H1 (cell line): ENCODE results near the gene LRRC55. TPM values are rescaled to one million over a fixed set of nuclear protein-coding genes. Genes with fewer than 3 reads are reported as not detected.

ENCODE experiments used
- CEBPB ChIP-seq: IDR thresholded peaks from 2 replicates; pipeline ENCODE4 v1.6.1; 2012; ENCODE audit warnings: low read depth, low read length
- CHD7 ChIP-seq: fragments of 300-600 bp; sonication (generic); IDR thresholded peaks from 2 replicates; pipeline ENCODE4 v1.7.1; 2012; ENCODE audit warnings: low read length, moderate library complexity, mild to moderate bottlenecking, inconsistent platforms; ENCODE audit not compliant: insufficient replicate concordance
- RBBP5 ChIP-seq: IDR thresholded peaks from 2 replicates; pipeline ENCODE4 v1.7.1; 2012; ENCODE audit warnings: low read depth, mild to moderate bottlenecking, inconsistent platforms, low read length, moderate library complexity, borderline replicate concordance
- TCF12 ChIP-seq: IDR thresholded peaks from 2 replicates; pipeline ENCODE4 v1.6.1; 2011; ENCODE audit warnings: low read depth, mild to moderate bottlenecking, low read length
- USF2 ChIP-seq: IDR thresholded peaks from 2 replicates; pipeline ENCODE4 v1.6.1; 2011; ENCODE audit warnings: low read length, improper control_type of control experiment
- YY1 ChIP-seq: IDR thresholded peaks from 2 replicates; pipeline ENCODE4 v1.6.1; 2011; ENCODE audit warnings: low read depth, mild to moderate bottlenecking, low read length
- polyA plus RNA-seq, 7 experiments: library from polyadenylated mRNA; depleted of rRNA in 3 of 7; stranded (reverse) in 5 of 7; unstranded in 2 of 7; fragments of >200 nt in 5 of 7; fragments of 200-250 nt in 2 of 7; gene quantifications; 1 replicate in 5 of 7; 2 replicates in 1 of 7; 4 replicates in 1 of 7; pipeline versions ENCODE4 v1.2.1 to v1.2.3, GENCODE V29; 2011 to 2013; ENCODE audit warnings: missing spikeins in 2 of 7, mixed read lengths in 2 of 7
- total RNA-seq: library from RNA; stranded (reverse); fragmentation: NEBNext Ultra II Directional; extraction: Animal tissue kit (Norgen Biotek cat#: 25700); gene quantifications from 2 replicates; pipeline ENCODE4 v1.2.1, GENCODE V29; 2021

Gene LRRC55
- total and polyA plus RNA-seq, 2 of the 8 experiments (the other 6 are each of a cell fraction or from before 2014, with no cell fraction given): 0.62 to 1.1 TPM

GRCh38 chr11:57148621-57149020, 33.1 kb upstream of the LRRC55 start (continued):
- no peak for TF ChIP-seq CHD7
- no peak for TF ChIP-seq YY1
- TF ChIP-seq CEBPB: no peak
- TF ChIP-seq USF2: no peak
- no peak for TF ChIP-seq TCF12
- no peak for TF ChIP-seq RBBP5
